GM21447 (cell line): ENCODE data around the gene MAPK10.
"Not testable (repeated sequence)": the region's sequence is repeated elsewhere in the genome, so short reads cannot be mapped to it uniquely, and the experiment has no call there.

Experiments used
- ATAC-seq: cut with Tn5 transposase; IDR thresholded peaks from one replicate; pipeline ENCODE4 v1.9.1; 2021; ENCODE audit not compliant: unreplicated experiment

MAPK10 gene

GRCh38 chr4:85993641-85994040, 366.2 kb downstream of the MAPK10 start:
- ATAC-seq, result no peak

- no peak for ATAC-seq
These were observed 373.6 kb downstream of the MAPK10 start for GRCh38 chr4:85986266-85986665.

GRCh38 chr4:85979276-85979675, 380.6 kb downstream of the MAPK10 start:
- ATAC-seq, result peak; percentile 95

- no peak for ATAC-seq
These were observed 389.3 kb downstream of the MAPK10 start for GRCh38 chr4:85970535-85970934.

- no peak for ATAC-seq
These were observed 390.7 kb downstream of the MAPK10 start for GRCh38 chr4:85968945-85969819.

GRCh38 chr4:85967872-85968271, 392.0 kb downstream of the MAPK10 start:
- ATAC-seq, result no peak

GRCh38 chr4:85966373-85966772, 393.5 kb downstream of the MAPK10 start:
- ATAC-seq, result no peak

GRCh38 chr4:85965529-85965928, 394.3 kb downstream of the MAPK10 start:
- no peak for ATAC-seq

GRCh38 chr4:85965017-85965416, 394.8 kb downstream of the MAPK10 start:
- not testable (repeated sequence) for ATAC-seq

GRCh38 chr4:85964298-85964697, 395.6 kb downstream of the MAPK10 start:
- ATAC-seq, result no peak

- ATAC-seq, result no peak
These were observed 396.6 kb downstream of the MAPK10 start for GRCh38 chr4:85963231-85963630.

- no peak for ATAC-seq
These were observed 398.0 kb downstream of the MAPK10 start for GRCh38 chr4:85961887-85962286.

GRCh38 chr4:85956293-85956945, 403.4 kb downstream of the MAPK10 start:
- no peak for ATAC-seq

GRCh38 chr4:85955620-85956292, 404.1 kb downstream of the MAPK10 start:
- ATAC-seq, result no peak

GRCh38 chr4:85953651-85954018, 406.2 kb downstream of the MAPK10 start:
- ATAC-seq, result no peak

- no peak for ATAC-seq
These were observed 406.7 kb downstream of the MAPK10 start for GRCh38 chr4:85952972-85953650.

GRCh38 chr4:85952528-85952927, 407.3 kb downstream of the MAPK10 start:
- ATAC-seq, result no peak

GRCh38 chr4:85951099-85951498, 408.8 kb downstream of the MAPK10 start:
- ATAC-seq, result no peak

- no peak for ATAC-seq
These were observed 413.0 kb downstream of the MAPK10 start for GRCh38 chr4:85946821-85947220.

GRCh38 chr4:85942107-85942506, 417.7 kb downstream of the MAPK10 start:
- no peak for ATAC-seq

- ATAC-seq, result no peak
These were observed 419.7 kb downstream of the MAPK10 start for GRCh38 chr4:85940151-85940550.
